Measurements from ENCODE around the gene COL6A1. TPM values are rescaled to one million over a fixed set of nuclear protein-coding genes. Genes with fewer than 3 reads are reported as not detected.

Gene COL6A1
- total RNA-seq, 1 experiment from 2014 or later: 193 TPM

DNA sequence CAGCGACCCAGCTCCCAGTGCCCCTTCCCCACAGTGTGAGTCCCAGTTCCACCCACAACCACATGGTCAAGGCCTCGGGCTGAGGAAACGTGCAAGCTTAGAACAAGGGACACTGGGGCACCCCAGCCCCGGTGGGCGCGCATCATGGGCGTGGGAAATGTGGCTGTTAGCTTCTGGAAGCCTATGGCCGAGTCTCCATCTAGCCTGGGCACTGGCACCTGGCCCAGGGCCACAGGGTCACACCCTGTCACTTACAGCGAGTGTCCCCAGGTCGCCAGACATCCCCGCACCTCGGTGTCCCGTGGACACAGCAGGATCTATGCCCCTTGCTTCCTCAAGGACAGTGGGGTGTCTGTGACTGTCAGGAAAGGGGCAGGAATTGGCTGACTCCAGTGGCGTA is 37.0 kb upstream of the COL6A1 start:
- Histone ChIP-seq H3K79me2 (ENCODE audit: insufficient read depth, low read length) (no peaks in the 10 kb centered on the region), H2BK20ac (ENCODE audit: low read depth, low read length, poor library complexity, severe bottlenecking) (no peak overlapping the region), H4K8ac (replicated peaks; ENCODE audit: insufficient read length, low read depth, low read length) (no peak overlapping the region), H3K9ac (ENCODE audit: extremely low read depth, insufficient read length, low read length) (no peak overlapping the region), H4K91ac (ENCODE audit: insufficient read length, low read depth, low read length) (no peak overlapping the region), H2AFZ (ENCODE audit: low read length) (no peak overlapping the region), H3T11ph (ENCODE audit: low read length) (no peak overlapping the region), H3K18ac (ENCODE audit: insufficient read length, low read depth, low read length) (no peak overlapping the region), H3K27me3 (ENCODE audit: insufficient read depth, low read length) (no peaks in the 10 kb centered on the region), H2BK12ac (ENCODE audit: insufficient read length, low read depth, low read length) (no peak overlapping the region), H4K5ac (ENCODE audit: insufficient read length, low read depth, low read length) (no peak overlapping the region), H2AK5ac (ENCODE audit: insufficient read length, low read length) (no peak overlapping the region), H3K14ac (ENCODE audit: insufficient read depth, low read length) (no peak overlapping the region), H3K9me3 (ENCODE audit: control insufficient read depth, low read depth, low read length) (no peaks in the 10 kb centered on the region), H3K27ac (ENCODE audit: insufficient read length, low read depth, low read length) (no peak overlapping the region), H3K23ac (ENCODE audit: insufficient read length, low read depth, low read length) (no peak overlapping the region), H3K79me1 (ENCODE audit: insufficient read depth, low read depth, low read length, poor library complexity, severe bottlenecking) (no peaks in the 10 kb centered on the region), H3K23me2 (ENCODE audit: insufficient read length, low read depth, low read length, poor library complexity, severe bottlenecking) (no peaks in the 10 kb centered on the region), H3K56ac (ENCODE audit: insufficient read length, low read depth, low read length) (no peak overlapping the region), H3K4me1 (ENCODE audit: insufficient read depth, low read length) (no peaks in the 10 kb centered on the region), H2BK15ac (ENCODE audit: low read depth, low read length) (no peak overlapping the region), H4K20me1 (ENCODE audit: control insufficient read depth, insufficient read depth, insufficient read length) (no peaks in the 10 kb centered on the region), H3K4me2 (ENCODE audit: insufficient read depth, insufficient read length, low read length) (no peak overlapping the region), H2BK5ac (ENCODE audit: insufficient read length, low read length) (no peak overlapping the region), H2BK120ac (ENCODE audit: low read depth, low read length, poor library complexity, severe bottlenecking) (no peak overlapping the region), H3K4ac (ENCODE audit: low read depth, low read length) (no peak overlapping the region)
- Mint-ChIP-seq H3K9me3 (no peaks in the 10 kb centered on the region; a peak in 1 of 5 replicates), H3K4me1 (peaks cover 6 to 8% of the 10 kb centered on the region in 2 experiments; a peak in 3 of 4 replicates), H3K36me3 (ENCODE audit: insufficient read depth in 1 of 3, low read depth in 3 of 3) (no peaks in the 10 kb centered on the region), H3K27me3 (ENCODE audit: low read depth) (peaks cover 26% of the 10 kb centered on the region), H3K27ac (no peak overlapping the region; a peak in 1 of 7 replicates), H3K4me3 (no peak overlapping the region)
- DNase-seq: no peak
- WGBS (ENCODE audit: extremely low coverage, insufficient read length, low lambda C conversion rate): no CpG with 5 or more reads among the region's 14 CpGs
- TF ChIP-seq, protein P1, sequence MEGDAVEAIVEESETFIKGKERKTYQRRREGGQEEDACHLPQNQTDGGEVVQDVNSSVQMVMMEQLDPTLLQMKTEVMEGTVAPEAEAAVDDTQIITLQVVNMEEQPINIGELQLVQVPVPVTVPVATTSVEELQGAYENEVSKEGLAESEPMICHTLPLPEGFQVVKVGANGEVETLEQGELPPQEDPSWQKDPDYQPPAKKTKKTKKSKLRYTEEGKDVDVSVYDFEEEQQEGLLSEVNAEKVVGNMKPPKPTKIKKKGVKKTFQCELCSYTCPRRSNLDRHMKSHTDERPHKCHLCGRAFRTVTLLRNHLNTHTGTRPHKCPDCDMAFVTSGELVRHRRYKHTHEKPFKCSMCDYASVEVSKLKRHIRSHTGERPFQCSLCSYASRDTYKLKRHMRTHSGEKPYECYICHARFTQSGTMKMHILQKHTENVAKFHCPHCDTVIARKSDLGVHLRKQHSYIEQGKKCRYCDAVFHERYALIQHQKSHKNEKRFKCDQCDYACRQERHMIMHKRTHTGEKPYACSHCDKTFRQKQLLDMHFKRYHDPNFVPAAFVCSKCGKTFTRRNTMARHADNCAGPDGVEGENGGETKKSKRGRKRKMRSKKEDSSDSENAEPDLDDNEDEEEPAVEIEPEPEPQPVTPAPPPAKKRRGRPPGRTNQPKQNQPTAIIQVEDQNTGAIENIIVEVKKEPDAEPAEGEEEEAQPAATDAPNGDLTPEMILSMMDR (conservative IDR thresholded peaks at IDR 0.05): no peak
